ENCODE results near the gene BECN2.
"Not testable (repeated sequence)": the region's sequence is repeated elsewhere in the genome, so short reads cannot be mapped to it uniquely, and the experiment has no call there.

Gene BECN2

GRCh38 chr1:241979071-241979470, 21.5 kb downstream of the BECN2 start:
- DNase-seq (ENCODE audit: low read depth in 2 of 2): no peak

- no peak for DNase-seq (ENCODE audit: low read depth in 2 of 2)
Observed at GRCh38 chr1:241979926-241980325, 22.4 kb downstream of the BECN2 start.

- no peak for DNase-seq (ENCODE audit: low read depth in 2 of 2)
Observed at GRCh38 chr1:241985787-241986186, 28.2 kb downstream of the BECN2 start.

GRCh38 chr1:241988389-241988930, 30.9 kb downstream of the BECN2 start:
- not testable (repeated sequence) for DNase-seq (ENCODE audit: low read depth in 2 of 2)

GRCh38 chr1:241990040-241990439, 32.5 kb downstream of the BECN2 start:
- peak; percentile 64 to 70 for DNase-seq (ENCODE audit: low read depth in 2 of 2)

- DNase-seq (ENCODE audit: low read depth in 2 of 2): no peak
Observed at GRCh38 chr1:241992734-241993133, 35.2 kb downstream of the BECN2 start.

GRCh38 chr1:241994171-241994570, 36.6 kb downstream of the BECN2 start:
- no peak for DNase-seq (ENCODE audit: low read depth in 2 of 2)

GRCh38 chr1:241997401-241997998, 39.9 kb downstream of the BECN2 start:
- DNase-seq (ENCODE audit: low read depth in 2 of 2): no peak

- peak; percentile 53 to 56 for DNase-seq (ENCODE audit: low read depth in 2 of 2)
Observed at GRCh38 chr1:241998412-241998921, 40.9 kb downstream of the BECN2 start.

GRCh38 chr1:241999026-241999425, 41.5 kb downstream of the BECN2 start, which contains the start of gene MAP1LC3C:
TSS of gene MAP1LC3C (minus strand) at chr1:241999098. CDS start at chr1:241999008, 90 bp downstream.
- DNase-seq (ENCODE audit: low read depth in 2 of 2): no peak

GRCh38 chr1:242000434-242000833, 42.9 kb downstream of the BECN2 start:
- no peak for DNase-seq (ENCODE audit: low read depth in 2 of 2)

GRCh38 chr1:242002072-242002471, 44.5 kb downstream of the BECN2 start:
- DNase-seq (ENCODE audit: low read depth in 2 of 2): no peak

GRCh38 chr1:242002510-242002909, 44.9 kb downstream of the BECN2 start:
- no peak for DNase-seq (ENCODE audit: low read depth in 2 of 2)

GRCh38 chr1:242004751-242005495, 47.4 kb downstream of the BECN2 start:
- DNase-seq (ENCODE audit: low read depth in 2 of 2): no peak

GRCh38 chr1:242005866-242006535, 48.4 kb downstream of the BECN2 start:
- no peak for DNase-seq (ENCODE audit: low read depth in 2 of 2)

GRCh38 chr1:242006976-242007375, 49.4 kb downstream of the BECN2 start:
- no peak for DNase-seq (ENCODE audit: low read depth in 2 of 2)

All from fibroblast of skin of left biceps (primary cell).